H1 (cell line): Measurements from ENCODE around the gene CCDC192. TPM values are rescaled to one million over a fixed set of nuclear protein-coding genes. Genes with fewer than 3 reads are reported as not detected.

Source experiments
- CTCF ChIA-PET: fragments of 300-600 bp; sonication (Branson Sonifier 250); formaldehyde crosslinking; loops from one replicate; lab custom pipeline; 2021; ENCODE audit not compliant: partially characterized antibody; lab: Charles Lee
- POLR2A ChIA-PET: fragments of 300-600 bp; sonication (Branson Sonifier 250); formaldehyde crosslinking; loops from one replicate; lab custom pipeline; 2021; ENCODE audit warnings: inconsistent platforms; ENCODE audit not compliant: partially characterized antibody; lab: Charles Lee
- DNase-seq, 2 experiments: peaks; one replicate each; pipeline versions ENCODE4 v3.0.0 to v3.0.0-alpha.2; 2010 to 2022; ENCODE audit warnings: low spot score in 2 of 2, low read depth in 1 of 2, mixed read lengths in 1 of 2
- FAIRE-seq: peaks from 2 replicates; lab custom pipeline; 2011; peaks lifted over from hg19 to GRCh38; lab: Jason Lieb, UNC
- H2AFZ ChIP-seq: 2 replicates; pipeline ENCODE4 v1.8.1; 2012; ENCODE audit warnings: low read length, inconsistent platforms
- H2AK5ac ChIP-seq: 2 replicates; pipeline ENCODE4 v1.6.1; 2013; ENCODE audit warnings: low read depth, low read length
- H2BK120ac ChIP-seq: replicated peaks from 2 replicates; pipeline ENCODE3; 2013; ENCODE audit warnings: low read depth, low read length, inconsistent platforms
- H2BK12ac ChIP-seq: 2 replicates; pipeline ENCODE4 v1.6.1; 2013; ENCODE audit warnings: low read depth, low read length
- H2BK15ac ChIP-seq: 2 replicates; pipeline ENCODE4 v1.6.1; 2013; ENCODE audit warnings: low read length
- H2BK20ac ChIP-seq: 2 replicates; pipeline ENCODE4 v1.6.1; 2013; ENCODE audit warnings: low read length
- H2BK5ac ChIP-seq: 2 replicates; pipeline ENCODE4 v1.6.1; 2013; ENCODE audit warnings: low read depth, low read length
- H3K14ac ChIP-seq: 2 replicates; pipeline ENCODE4 v1.6.1; 2013; ENCODE audit warnings: inconsistent platforms; ENCODE audit not compliant: insufficient read length
- H3K18ac ChIP-seq: 2 replicates; pipeline ENCODE4 v1.6.1; 2013; ENCODE audit warnings: low read length; ENCODE audit errors: extremely low read depth
- H3K23ac ChIP-seq: 2 replicates; pipeline ENCODE4 v1.6.1; 2013; ENCODE audit warnings: inconsistent platforms; ENCODE audit not compliant: insufficient read length
- H3K23me2 ChIP-seq: 2 replicates; pipeline ENCODE4 v1.6.1; 2013; ENCODE audit warnings: low read depth, low read length
- H3K27ac ChIP-seq: 2 replicates; pipeline ENCODE4 v1.6.1; 2011; ENCODE audit warnings: low read depth, low read length, inconsistent platforms
- H3K27me3 ChIP-seq, 4 experiments: replicated peaks in 1 of 4; 1 replicate in 1 of 4; 2 replicates in 3 of 4; pipeline versions ENCODE4 v1.6.1 to v1.8.1; 2011 to 2013; ENCODE audit warnings: low read length in 3 of 4, mild to moderate bottlenecking in 3 of 4, inconsistent platforms in 2 of 4, mixed read lengths in 2 of 4, moderate library complexity in 1 of 4; ENCODE audit not compliant: control insufficient read depth in 3 of 4, insufficient read depth in 3 of 4; ENCODE audit errors: extremely low read depth in 1 of 4
- H3K36me3 ChIP-seq, 4 experiments: 2 replicates each; pipeline versions ENCODE4 v1.6.1 to v1.8.1; 2011 to 2013; ENCODE audit warnings: mild to moderate bottlenecking in 4 of 4, low read length in 3 of 4, moderate library complexity in 2 of 4, control low read depth in 1 of 4, inconsistent platforms in 1 of 4; ENCODE audit not compliant: insufficient read depth in 4 of 4, control insufficient read depth in 2 of 4
- H3K4ac ChIP-seq: replicated peaks from 2 replicates; pipeline ENCODE3; 2013; ENCODE audit warnings: low read length, low read depth, mixed read lengths, inconsistent platforms; ENCODE audit not compliant: insufficient read length
- H3K4me1 ChIP-seq, 4 experiments: replicated peaks in 1 of 4; 1 replicate in 1 of 4; 2 replicates in 3 of 4; pipeline versions ENCODE4 v1.6.1 to v1.8.1; 2011 to 2013; ENCODE audit warnings: low read length in 3 of 4, inconsistent platforms in 2 of 4, mixed read lengths in 1 of 4; ENCODE audit not compliant: insufficient read depth in 4 of 4, control insufficient read depth in 3 of 4
- H3K4me2 ChIP-seq, 2 experiments: 2 replicates each; pipeline versions ENCODE4 v1.6.1 to v1.8.1; 2011 to 2013; ENCODE audit warnings: low read depth in 2 of 2, low read length in 2 of 2, control low read depth in 1 of 2, inconsistent platforms in 1 of 2, mild to moderate bottlenecking in 1 of 2; ENCODE audit not compliant: insufficient read depth in 1 of 2
- H3K4me3 ChIP-seq, 4 experiments: fragments of 200-600, 300-600 bp in 1 of 4; sonication (generic), shearing (Covaris generic), sonication (Bioruptor Twin) in 1 of 4; 2 replicates each; pipeline versions ENCODE4 v1.5.1 to v1.8.1; 2011 to 2016; ENCODE audit warnings: low read length in 4 of 4, low read depth in 3 of 4, control low read depth in 2 of 4, inconsistent platforms in 2 of 4, mild to moderate bottlenecking in 2 of 4, mixed read lengths in 1 of 4, moderate library complexity in 1 of 4; ENCODE audit not compliant: insufficient read depth in 2 of 4; ENCODE audit errors: extremely low read depth in 1 of 4
- H3K56ac ChIP-seq: replicated peaks from 2 replicates; pipeline ENCODE3; 2013; ENCODE audit warnings: low read depth, mild to moderate bottlenecking, mixed read lengths, low read length, inconsistent platforms; ENCODE audit not compliant: insufficient read length
- H3K79me1 ChIP-seq: 2 replicates; pipeline ENCODE4 v1.6.1; 2013; ENCODE audit warnings: low read depth, low read length, control low read depth
- H3K79me2 ChIP-seq, 2 experiments: 2 replicates each; pipeline versions ENCODE4 v1.6.1 to v1.8.1; 2012 to 2013; ENCODE audit warnings: low read length in 2 of 2, mild to moderate bottlenecking in 2 of 2, inconsistent platforms in 1 of 2; ENCODE audit not compliant: insufficient read depth in 2 of 2, control insufficient read depth in 1 of 2
- H3K9ac ChIP-seq, 4 experiments: replicated peaks in 1 of 4; 1 replicate in 1 of 4; 2 replicates in 3 of 4; pipeline versions ENCODE4 v1.6.1 to v1.8.1; 2011 to 2013; ENCODE audit warnings: low read depth in 3 of 4, low read length in 3 of 4, control low read depth in 2 of 4, mild to moderate bottlenecking in 2 of 4, moderate library complexity in 2 of 4, inconsistent platforms in 1 of 4; ENCODE audit errors: extremely low read depth in 1 of 4
- H3K9me3 ChIP-seq, 2 experiments: 2 replicates each; pipeline versions ENCODE4 v1.6.1 to v1.8.1; 2012 to 2013; ENCODE audit warnings: mild to moderate bottlenecking in 2 of 2, moderate library complexity in 2 of 2, control low read depth in 1 of 2, inconsistent platforms in 1 of 2, low read depth in 1 of 2, low read length in 1 of 2, mixed read lengths in 1 of 2; ENCODE audit not compliant: insufficient read depth in 2 of 2
- H4K20me1 ChIP-seq, 2 experiments: replicated peaks in 1 of 2; 2 replicates each; pipeline versions ENCODE3 to v1.8.1; 2011 to 2013; ENCODE audit warnings: inconsistent platforms in 2 of 2, low read length in 2 of 2, mild to moderate bottlenecking in 1 of 2; ENCODE audit not compliant: insufficient read depth in 2 of 2, control insufficient read depth in 1 of 2
- H4K5ac ChIP-seq: 2 replicates; pipeline ENCODE4 v1.6.1; 2013; ENCODE audit warnings: low read length, low read depth, mixed read lengths, inconsistent platforms; ENCODE audit not compliant: insufficient read length
- H4K8ac ChIP-seq: 2 replicates; pipeline ENCODE4 v1.8.0; 2013; ENCODE audit warnings: mild to moderate bottlenecking, moderate library complexity, low read length, inconsistent platforms; ENCODE audit not compliant: insufficient read depth; ENCODE audit errors: extremely low read depth
- H4K91ac ChIP-seq: replicated peaks from 2 replicates; pipeline ENCODE3; 2013; ENCODE audit warnings: low read length, mixed read lengths, inconsistent platforms; ENCODE audit not compliant: insufficient read length
- ATF3 ChIP-seq: IDR thresholded peaks from 2 replicates; pipeline ENCODE4 v1.6.1; 2011; ENCODE audit warnings: low read depth, mild to moderate bottlenecking, low read length; ENCODE audit not compliant: insufficient read depth
- RNF2 ChIP-seq: fragments of 200-900, 300-1000 bp; sonication (generic); IDR thresholded peaks from 2 replicates; pipeline ENCODE4 v1.7.1; 2016; ENCODE audit warnings: borderline replicate concordance, low read depth, mild to moderate bottlenecking, antibody characterized with exemption, low read length; ENCODE audit not compliant: poor library complexity, severe bottlenecking; ENCODE audit errors: missing control alignments
- SIRT6 ChIP-seq: IDR thresholded peaks from one replicate; pipeline ENCODE4 v1.7.1; 2012; ENCODE audit warnings: low read length, inconsistent platforms
- SP4 ChIP-seq: IDR thresholded peaks from 2 replicates; pipeline ENCODE4 v1.6.1; 2012; ENCODE audit warnings: low read length, inconsistent platforms
- polyA plus RNA-seq, 7 experiments: library from polyadenylated mRNA; depleted of rRNA in 3 of 7; stranded (reverse) in 5 of 7; unstranded in 2 of 7; fragments of >200 nt in 5 of 7; fragments of 200-250 nt in 2 of 7; gene quantifications; 1 replicate in 5 of 7; 2 replicates in 1 of 7; 4 replicates in 1 of 7; pipeline versions ENCODE4 v1.2.1 to v1.2.3, GENCODE V29; 2011 to 2013; ENCODE audit warnings: missing spikeins in 2 of 7, mixed read lengths in 2 of 7
- total RNA-seq: library from RNA; stranded (reverse); fragmentation: NEBNext Ultra II Directional; extraction: Animal tissue kit (Norgen Biotek cat#: 25700); gene quantifications from 2 replicates; pipeline ENCODE4 v1.2.1, GENCODE V29; 2021

The CCDC192 gene
- total and polyA plus RNA-seq, 2 of the 8 experiments (the other 6 are each of a cell fraction or from before 2014, with no cell fraction given) = 0.61 TPM; not detected in 1

DNA sequence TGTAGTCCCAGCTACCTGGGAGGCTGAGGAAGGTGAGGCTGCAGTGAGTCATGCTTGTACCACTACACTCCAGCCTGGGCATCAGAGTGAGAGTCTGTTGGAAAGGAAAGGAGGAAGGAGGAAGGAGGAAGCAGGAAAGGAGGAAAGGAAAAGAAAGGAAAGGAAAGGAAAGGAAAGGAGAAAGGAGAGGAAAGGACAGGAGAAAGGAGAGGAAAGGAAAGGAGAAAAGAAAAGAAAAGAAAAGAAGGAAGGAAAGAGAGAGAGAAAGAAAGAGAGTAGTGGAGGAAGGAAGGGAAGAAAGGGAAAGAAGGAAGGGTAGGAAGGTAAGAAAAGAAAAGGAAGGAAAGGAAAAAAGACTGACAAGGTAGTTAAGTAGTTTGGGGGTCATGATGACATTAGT lies 217.7 kb downstream of the CCDC192 start:
- Histone ChIP-seq H3K4ac (no peak overlapping the region), H2AFZ (no peak overlapping the region), H3K4me2 (no peak overlapping the region), H3K18ac (no peak overlapping the region), H4K91ac (no peak overlapping the region), H3K56ac (no peak overlapping the region), H4K8ac (no peak overlapping the region), H3K4me1 (no peaks in the 10 kb centered on the region), H4K5ac (no peak overlapping the region), H3K36me3 (no peaks in the 10 kb centered on the region), H3K9ac (no peak overlapping the region), H3K27ac (no peak overlapping the region), H3K79me2 (no peaks in the 10 kb centered on the region), H2BK15ac (no peak overlapping the region), H3K9me3 (no peaks in the 10 kb centered on the region), H2AK5ac (no peak overlapping the region), H3K27me3 (no peaks in the 10 kb centered on the region), H3K4me3 (no peak overlapping the region), H3K79me1 (no peaks in the 10 kb centered on the region), H2BK5ac (no peak overlapping the region), H2BK20ac (no peak overlapping the region), H2BK120ac (no peak overlapping the region), H2BK12ac (no peak overlapping the region), H4K20me1 (no peaks in the 10 kb centered on the region), H3K14ac (no peak overlapping the region), H3K23me2 (no peaks in the 10 kb centered on the region; the same call in 1 of the 2 replicates), H3K23ac (no peak overlapping the region)
- no peak for FAIRE-seq
- ChIA-PET CTCF (interaction anchor here (1.8 kb wide), 1 partner anchor 14 kb away, joined by 4 read pairs; no protein-coding TSS in a partner anchor), POLR2A (no interaction called here)
- no peak for DNase-seq
- TF ChIP-seq ATF3 (no peak), RNF2 (no peak), SP4 (no peak), SIRT6 (no peak)
